CD14-positive monocyte (primary cell): Measurements from ENCODE around the gene ITPR1. TPM values are rescaled to one million over a fixed set of nuclear protein-coding genes. Genes with fewer than 3 reads are reported as not detected.

Experiments used
- DNase-seq, 3 donors: peaks; one replicate each; pipeline ENCODE4 v3.0.0-alpha.2; 2011 to 2022
- H2AFZ ChIP-seq: 2 replicates; pipeline ENCODE4 v1.6.0; 2012; ENCODE audit warnings: mild to moderate bottlenecking, low read depth, low read length, inconsistent platforms; ENCODE audit not compliant: insufficient read depth, poor library complexity, severe bottlenecking
- H3K27ac ChIP-seq, 2 donors: 1 replicate in 1 of 2; 2 replicates in 1 of 2; pipeline ENCODE4 v1.5.1; 2012 to 2013; ENCODE audit warnings: low read length in 2 of 2, control low read depth in 1 of 2, inconsistent platforms in 1 of 2, low read depth in 1 of 2, mild to moderate bottlenecking in 1 of 2
- H3K27me3 ChIP-seq, 2 donors: one replicate each; pipeline versions ENCODE4 v1.6.0 to v1.6.1; 2011 to 2013; ENCODE audit warnings: low read length in 2 of 2; ENCODE audit not compliant: control insufficient read depth in 2 of 2, insufficient read depth in 2 of 2
- H3K36me3 ChIP-seq, 2 donors: replicated peaks in 1 of 2; 1 replicate in 1 of 2; 2 replicates in 1 of 2; pipeline versions ENCODE4 v1.5.1 to v1.6.1; 2012 to 2013; ENCODE audit warnings: low read length in 2 of 2, control low read depth in 1 of 2, inconsistent platforms in 1 of 2, mild to moderate bottlenecking in 1 of 2; ENCODE audit not compliant: insufficient read depth in 2 of 2, control insufficient read depth in 1 of 2
- H3K4me1 ChIP-seq, 2 donors: 1 replicate in 1 of 2; 2 replicates in 1 of 2; pipeline versions ENCODE4 v1.5.1 to v1.6.1; 2012 to 2013; ENCODE audit warnings: low read length in 2 of 2, control low read depth in 1 of 2, inconsistent platforms in 1 of 2, mild to moderate bottlenecking in 1 of 2, moderate library complexity in 1 of 2; ENCODE audit not compliant: insufficient read depth in 2 of 2, control insufficient read depth in 1 of 2
- H3K4me2 ChIP-seq: replicated peaks from 2 replicates; pipeline ENCODE3; 2012; ENCODE audit warnings: low read length, moderate library complexity, mild to moderate bottlenecking; ENCODE audit not compliant: poor library complexity, severe bottlenecking; ENCODE audit errors: extremely low read depth
- H3K4me3 ChIP-seq, 3 experiments: fragments of 200-600 bp in 1 of 3; sonication (generic) in 1 of 3; replicated peaks in 1 of 3; 1 replicate in 2 of 3; 2 replicates in 1 of 3; pipeline ENCODE4 v1.5.1; 2011 to 2013; ENCODE audit warnings: low read length in 3 of 3, mild to moderate bottlenecking in 3 of 3, control low read depth in 2 of 3, low read depth in 2 of 3, inconsistent platforms in 1 of 3, moderate library complexity in 1 of 3
- H3K79me2 ChIP-seq: 2 replicates; pipeline ENCODE4 v1.6.0; 2012; ENCODE audit warnings: mild to moderate bottlenecking, control low read depth, inconsistent platforms, low read length, moderate library complexity; ENCODE audit not compliant: insufficient read depth
- H3K9ac ChIP-seq: 2 replicates; pipeline ENCODE4 v1.6.0; 2017; ENCODE audit warnings: low read length, mild to moderate bottlenecking; ENCODE audit not compliant: insufficient read depth, poor library complexity, severe bottlenecking
- H3K9me3 ChIP-seq, 2 donors: replicated peaks in 1 of 2; 1 replicate in 1 of 2; 2 replicates in 1 of 2; pipeline versions ENCODE4 v1.5.1 to v1.6.1; 2012 to 2013; ENCODE audit warnings: low read length in 2 of 2, control low read depth in 1 of 2; ENCODE audit not compliant: control insufficient read depth in 1 of 2, insufficient read depth in 1 of 2
- H4K20me1 ChIP-seq: 2 replicates; pipeline ENCODE4 v1.6.0; 2012; ENCODE audit warnings: mild to moderate bottlenecking, low read length, control low read depth, moderate library complexity; ENCODE audit not compliant: insufficient read depth
- H3K27ac Mint-ChIP-seq, 7 donors: one replicate each; pipeline ENCODE4 v1.8.0; 2020; ENCODE audit warnings: mild to moderate bottlenecking in 7 of 7, mixed read lengths in 7 of 7, moderate library complexity in 6 of 7, inconsistent platforms in 2 of 7
- H3K27me3 Mint-ChIP-seq, 3 donors: one replicate each; pipeline ENCODE4 v1.8.0; 2021 to 2022; ENCODE audit warnings: low read depth in 3 of 3, mild to moderate bottlenecking in 3 of 3, mixed read lengths in 3 of 3, moderate library complexity in 3 of 3, inconsistent platforms in 1 of 3
- H3K36me3 Mint-ChIP-seq, 2 donors: one replicate each; pipeline ENCODE4 v1.8.0; 2020; ENCODE audit warnings: mixed read lengths in 2 of 2, inconsistent platforms in 1 of 2, mild to moderate bottlenecking in 1 of 2
- H3K4me1 Mint-ChIP-seq: one replicate; pipeline ENCODE4 v1.8.0; 2020; ENCODE audit warnings: mild to moderate bottlenecking, mixed read lengths
- H3K4me3 Mint-ChIP-seq, 2 donors: one replicate each; pipeline ENCODE4 v1.8.0; 2020; ENCODE audit warnings: mild to moderate bottlenecking in 2 of 2, mixed read lengths in 2 of 2, moderate library complexity in 1 of 2
- H3K9me3 Mint-ChIP-seq, 7 donors: one replicate each; pipeline ENCODE4 v1.8.0; 2020 to 2022; ENCODE audit warnings: mixed read lengths in 7 of 7, mild to moderate bottlenecking in 6 of 7, moderate library complexity in 6 of 7, inconsistent platforms in 2 of 7
- WGBS: methylation state at CpG from one replicate; pipeline ENCODE4 v1.1.5; 2013; ENCODE audit warnings: missing lambda C conversion rate; ENCODE audit not compliant: insufficient coverage; 5-methylcytosine and 5-hydroxymethylcytosine counted together
- intact Hi-C, 2 donors: fragments of 100-400 bp; cut with micrococcal nuclease; formaldehyde crosslinking; loops; one replicate each; pipeline versions ENCODE4 v1.15.0 to v1.15.1; 2023
- polyA plus RNA-seq, 3 donors: library from polyadenylated mRNA; depleted of rRNA in 1 of 3; unstranded in 2 of 3; stranded (reverse) in 1 of 3; fragments of 300-500 nt in 2 of 3; fragments of >200 nt in 1 of 3; fragmentation: Illumina TruSeq in 2 of 3; gene quantifications; 1 replicate in 2 of 3; 2 replicates in 1 of 3; pipeline ENCODE4 v1.2.3, GENCODE V29; 2012 to 2021
- TF ChIP-seq, protein P1 (sequence below): fragments of 200-600 bp; IDR thresholded peaks from one replicate; pipeline ENCODE4 v1.8.0; 2022; ENCODE audit warnings: antibody characterized with exemption, mild to moderate bottlenecking

Gene ITPR1
- polyA plus RNA-seq, 3 donors = 3.2 to 21.1 (median 7.1) TPM

GRCh38 chr3:4741106-4741403, 247.9 kb downstream of the ITPR1 start:
- peak overlapping the region; percentile 0 to 88 (median 78) for H3K27ac Mint-ChIP-seq
- no peaks in the 10 kb centered on the region for H3K27me3 ChIP-seq
- TF ChIP-seq, protein P1, sequence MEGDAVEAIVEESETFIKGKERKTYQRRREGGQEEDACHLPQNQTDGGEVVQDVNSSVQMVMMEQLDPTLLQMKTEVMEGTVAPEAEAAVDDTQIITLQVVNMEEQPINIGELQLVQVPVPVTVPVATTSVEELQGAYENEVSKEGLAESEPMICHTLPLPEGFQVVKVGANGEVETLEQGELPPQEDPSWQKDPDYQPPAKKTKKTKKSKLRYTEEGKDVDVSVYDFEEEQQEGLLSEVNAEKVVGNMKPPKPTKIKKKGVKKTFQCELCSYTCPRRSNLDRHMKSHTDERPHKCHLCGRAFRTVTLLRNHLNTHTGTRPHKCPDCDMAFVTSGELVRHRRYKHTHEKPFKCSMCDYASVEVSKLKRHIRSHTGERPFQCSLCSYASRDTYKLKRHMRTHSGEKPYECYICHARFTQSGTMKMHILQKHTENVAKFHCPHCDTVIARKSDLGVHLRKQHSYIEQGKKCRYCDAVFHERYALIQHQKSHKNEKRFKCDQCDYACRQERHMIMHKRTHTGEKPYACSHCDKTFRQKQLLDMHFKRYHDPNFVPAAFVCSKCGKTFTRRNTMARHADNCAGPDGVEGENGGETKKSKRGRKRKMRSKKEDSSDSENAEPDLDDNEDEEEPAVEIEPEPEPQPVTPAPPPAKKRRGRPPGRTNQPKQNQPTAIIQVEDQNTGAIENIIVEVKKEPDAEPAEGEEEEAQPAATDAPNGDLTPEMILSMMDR = no peak
- no peak overlapping the region for H3K9ac ChIP-seq
- peaks cover 51 to 56% of the 10 kb centered on the region in 2 donors for H3K36me3 Mint-ChIP-seq
- no peak for DNase-seq
- peaks cover 37 to 48% of the 10 kb centered on the region in 2 donors for H3K4me1 ChIP-seq
- H3K4me2 ChIP-seq = peak overlapping the region; percentile 47
- H3K27me3 Mint-ChIP-seq = peaks cover 0 to 2% (median 0%) of the 10 kb centered on the region in 3 donors
- peak overlapping the region; percentile 65 to 72 for H3K4me3 Mint-ChIP-seq
- H3K9me3 ChIP-seq = no peaks in the 10 kb centered on the region
- WGBS = no CpG with 5 or more reads among the region's 3 CpGs
- intact Hi-C loops = no loop called here
- H3K4me3 ChIP-seq = peak overlapping the region in 1 of 3 experiments; percentile 49
- peaks cover 0 to 3% (median 0%) of the 10 kb centered on the region in 7 donors for H3K9me3 Mint-ChIP-seq
- no peaks in the 10 kb centered on the region for H4K20me1 ChIP-seq
- peak overlapping the region in 1 of 2 donors; percentile 73 for H3K27ac ChIP-seq
- peaks cover 49% of the 10 kb centered on the region for H3K4me1 Mint-ChIP-seq
- peak overlapping the region; percentile 22 for H2AFZ ChIP-seq
- peaks cover 5% of the 10 kb centered on the region for H3K79me2 ChIP-seq
- peaks cover 12 to 37% of the 10 kb centered on the region in 2 donors for H3K36me3 ChIP-seq

DNA sequence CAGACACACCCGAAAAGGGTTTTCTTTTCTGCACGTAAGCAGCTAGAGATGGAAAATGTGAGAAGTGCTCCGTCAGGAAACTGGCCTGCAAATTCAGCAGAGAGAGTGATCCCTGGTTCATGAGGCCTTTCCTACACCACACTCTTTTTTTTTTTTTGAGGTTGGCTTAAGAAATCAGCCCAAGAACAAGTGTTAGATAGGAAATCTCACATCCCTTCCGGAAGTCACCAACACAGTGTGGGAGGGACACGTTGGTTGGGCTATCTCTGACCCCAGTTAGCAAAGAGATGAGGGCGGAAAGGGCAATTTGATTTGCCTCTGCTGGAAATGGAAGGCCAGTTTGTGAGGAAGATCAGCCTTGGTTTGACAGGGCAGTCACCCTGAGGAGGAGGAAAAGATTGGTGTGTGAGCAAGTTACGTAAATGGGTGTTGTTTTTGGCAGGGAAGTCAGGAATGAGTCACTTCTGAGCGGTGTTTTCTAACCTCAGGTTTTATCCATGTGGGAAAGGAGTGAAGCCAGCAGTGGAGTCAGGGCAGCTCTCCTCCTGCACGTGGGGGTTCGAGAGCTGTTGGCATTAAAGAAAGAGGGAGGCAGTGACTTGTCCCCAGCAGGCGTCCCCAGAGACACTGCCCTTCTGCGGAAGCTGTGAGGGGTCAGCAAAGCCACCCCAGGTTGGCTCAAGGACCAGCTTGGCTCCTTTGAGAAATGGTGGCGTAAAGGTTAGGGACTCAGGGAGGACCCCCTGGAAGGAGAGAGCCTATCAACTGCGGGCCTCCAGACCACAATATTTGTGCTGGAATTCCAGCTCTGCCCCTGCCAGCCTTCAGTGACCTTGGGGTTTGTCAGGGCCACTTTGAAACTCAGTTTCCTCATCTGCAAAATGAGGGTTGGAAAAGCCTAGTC, 248.5 kb downstream of the ITPR1 start:
- peak overlapping the region; percentile 0 to 88 (median 78) for H3K27ac Mint-ChIP-seq
- Histone ChIP-seq H3K27ac (peak overlapping the region in 1 of 2 donors; percentile 73), H3K79me2 (peaks cover 5% of the 10 kb centered on the region), H3K4me2 (peak overlapping the region; percentile 47), H3K36me3 (peaks cover 7 to 37% of the 10 kb centered on the region in 2 donors), H3K9me3 (no peaks in the 10 kb centered on the region), H3K4me1 (peaks cover 37 to 44% of the 10 kb centered on the region in 2 donors), H2AFZ (peak overlapping the region; percentile 22), H4K20me1 (no peaks in the 10 kb centered on the region), H3K27me3 (no peaks in the 10 kb centered on the region), H3K9ac (no peak overlapping the region), H3K4me3 (peak overlapping the region in 1 of 3 experiments; percentile 49)
- peaks cover 0 to 2% (median 0%) of the 10 kb centered on the region in 3 donors for H3K27me3 Mint-ChIP-seq
- peak overlapping the region; percentile 2 to 18 for H3K4me3 Mint-ChIP-seq
- peaks cover 0 to 3% (median 0%) of the 10 kb centered on the region in 7 donors for H3K9me3 Mint-ChIP-seq
- peaks cover 43% of the 10 kb centered on the region for H3K4me1 Mint-ChIP-seq
- intact Hi-C loops = no loop called here
- TF ChIP-seq, protein P1 = no peak
- WGBS = 40% methylated on average over 9 of the region's 14 CpGs
- H3K36me3 Mint-ChIP-seq = peaks cover 51 to 56% of the 10 kb centered on the region in 2 donors
- DNase-seq = peak; percentile 48 to 92 (median 63)
